HPDE6-E6E7 (cell line): ENCODE data around the gene SLC26A8.
"Not testable (repeated sequence)": the region's sequence is repeated elsewhere in the genome, so short reads cannot be mapped to it uniquely, and the experiment has no call there.

ENCODE experiments used
- DNase-seq: peaks from one replicate; pipeline ENCODE4 v3.0.0; 2011; ENCODE audit warnings: missing footprints; ENCODE audit errors: extremely low spot score

Gene SLC26A8

GRCh38 chr6:35945650-35946025, 78.8 kb downstream of the SLC26A8 start:
- no peak for DNase-seq

GRCh38 chr6:35943390-35943789, 81.1 kb downstream of the SLC26A8 start:
- DNase-seq = no peak

GRCh38 chr6:35942355-35942754, 82.1 kb downstream of the SLC26A8 start:
- no peak for DNase-seq

- DNase-seq = not testable (repeated sequence)
These were observed 83.3 kb downstream of the SLC26A8 start for GRCh38 chr6:35941170-35941569.

- not testable (repeated sequence) for DNase-seq
These were observed 84.4 kb downstream of the SLC26A8 start for GRCh38 chr6:35940014-35940413.

- DNase-seq = not testable (repeated sequence)
These were observed 85.2 kb downstream of the SLC26A8 start for GRCh38 chr6:35939259-35939658.

- DNase-seq = no peak
These were observed 87.6 kb downstream of the SLC26A8 start for GRCh38 chr6:35936681-35937359.

GRCh38 chr6:35935469-35935868, 89.0 kb downstream of the SLC26A8 start:
- DNase-seq = no peak

GRCh38 chr6:35933844-35934243, 90.6 kb downstream of the SLC26A8 start:
- no peak for DNase-seq

- not testable (repeated sequence) for DNase-seq
These were observed 92.6 kb downstream of the SLC26A8 start for GRCh38 chr6:35931873-35932272.

- DNase-seq = no peak
These were observed 93.3 kb downstream of the SLC26A8 start for GRCh38 chr6:35931120-35931561.

GRCh38 chr6:35929601-35930000, 94.8 kb downstream of the SLC26A8 start:
- DNase-seq = no peak

GRCh38 chr6:35926509-35927215, 97.8 kb downstream of the SLC26A8 start:
- no peak for DNase-seq

- no peak for DNase-seq
These were observed 98.5 kb downstream of the SLC26A8 start for GRCh38 chr6:35925961-35926360.

- no peak for DNase-seq
These were observed 100.3 kb downstream of the SLC26A8 start for GRCh38 chr6:35924146-35924545.

GRCh38 chr6:35922139-35922554, 102.3 kb downstream of the SLC26A8 start:
- DNase-seq = no peak

GRCh38 chr6:35920793-35921732, 103.4 kb downstream of the SLC26A8 start, which contains the start of gene SRPK1:
Gene SRPK1 (minus strand): TSS chr6:35921098. CDS start chr6:35921056, 42 bp downstream.
- peak; percentile 93 for DNase-seq

- DNase-seq = peak; percentile 54
These were observed 104.4 kb downstream of the SLC26A8 start for GRCh38 chr6:35919827-35920751.

- no peak for DNase-seq
These were observed 105.2 kb downstream of the SLC26A8 start for GRCh38 chr6:35919085-35919826.

GRCh38 chr6:35916893-35917292, 107.5 kb downstream of the SLC26A8 start:
- not testable (repeated sequence) for DNase-seq
